Right cardiac atrium (tissue), 5 donors: Measurements from ENCODE around the gene FAM47E. TPM values are rescaled to one million over a fixed set of nuclear protein-coding genes. Genes with fewer than 3 reads are reported as not detected.

ENCODE experiments used
- ATAC-seq, 2 donors: fragments of 200-7000 bp; cut with Tn5 transposase; one replicate each; pipeline versions ENCODE4 v1.8.0 to v1.9.1; 2020; ENCODE audit warnings: moderate library complexity in 2 of 2, mild to moderate bottlenecking in 1 of 2
- DNase-seq, 3 donors: peaks; one replicate each; pipeline ENCODE4 v3.0.0-alpha.2; 2020
- H3K27ac ChIP-seq: one replicate; pipeline ENCODE4 v1.5.1; 2013; ENCODE audit warnings: mild to moderate bottlenecking, low read length, control low read depth, moderate library complexity
- H3K27me3 ChIP-seq: one replicate; pipeline ENCODE4 v1.6.1; 2013; ENCODE audit not compliant: control insufficient read depth, insufficient read depth
- H3K4me1 ChIP-seq: one replicate; pipeline ENCODE4 v1.6.1; 2013; ENCODE audit warnings: low read length; ENCODE audit not compliant: control insufficient read depth, insufficient read depth
- H3K4me3 ChIP-seq: one replicate; pipeline ENCODE4 v1.5.1; 2013; ENCODE audit warnings: low read length, control low read depth
- H3K9me3 ChIP-seq: one replicate; pipeline ENCODE4 v1.6.1; 2013; ENCODE audit warnings: low read length; ENCODE audit not compliant: control insufficient read depth
- WGBS: extraction: QIAGEN DNeasy Blood & Tissue Kit; methylation state at CpG from one replicate; pipeline ENCODE4 v1.1.7; 2013; 5-methylcytosine and 5-hydroxymethylcytosine counted together
- intact Hi-C, 4 donors: fragments of 100-400 bp; cut with DNase I; formaldehyde crosslinking; loops; one replicate each; pipeline versions ENCODE4 v1.11.0 to v1.14.0; 2022 to 2023
- polyA plus RNA-seq: library from polyadenylated mRNA; stranded (reverse); fragments of 200-250 nt; gene quantifications from one replicate; pipeline ENCODE4 v1.2.3, GENCODE V29; 2013
- total RNA-seq, 4 donors: library from RNA; stranded (reverse); fragmentation: NEBNext Ultra II Directional; extraction: Animal tissue kit (Norgen Biotek cat#: 25700); gene quantifications; one replicate each; pipeline ENCODE4 v1.2.1, GENCODE V29; 2021
- donor health status: healthy with polysubstance abuse.
- donor health status: DM: no; HTN: yes; CAD: no.
- donor health status: DM: no; HTN: no; CAD: no.
- donor health status: DM: no; HTN: yes; CAD: no; lungs with severe emphysema.
- donor health status: DM: yes; HTN: yes; CAD: no.

FAM47E gene
- total and polyA plus RNA-seq, 5 donors, result 2.6 to 4.5 (median 3.1) TPM

DNA sequence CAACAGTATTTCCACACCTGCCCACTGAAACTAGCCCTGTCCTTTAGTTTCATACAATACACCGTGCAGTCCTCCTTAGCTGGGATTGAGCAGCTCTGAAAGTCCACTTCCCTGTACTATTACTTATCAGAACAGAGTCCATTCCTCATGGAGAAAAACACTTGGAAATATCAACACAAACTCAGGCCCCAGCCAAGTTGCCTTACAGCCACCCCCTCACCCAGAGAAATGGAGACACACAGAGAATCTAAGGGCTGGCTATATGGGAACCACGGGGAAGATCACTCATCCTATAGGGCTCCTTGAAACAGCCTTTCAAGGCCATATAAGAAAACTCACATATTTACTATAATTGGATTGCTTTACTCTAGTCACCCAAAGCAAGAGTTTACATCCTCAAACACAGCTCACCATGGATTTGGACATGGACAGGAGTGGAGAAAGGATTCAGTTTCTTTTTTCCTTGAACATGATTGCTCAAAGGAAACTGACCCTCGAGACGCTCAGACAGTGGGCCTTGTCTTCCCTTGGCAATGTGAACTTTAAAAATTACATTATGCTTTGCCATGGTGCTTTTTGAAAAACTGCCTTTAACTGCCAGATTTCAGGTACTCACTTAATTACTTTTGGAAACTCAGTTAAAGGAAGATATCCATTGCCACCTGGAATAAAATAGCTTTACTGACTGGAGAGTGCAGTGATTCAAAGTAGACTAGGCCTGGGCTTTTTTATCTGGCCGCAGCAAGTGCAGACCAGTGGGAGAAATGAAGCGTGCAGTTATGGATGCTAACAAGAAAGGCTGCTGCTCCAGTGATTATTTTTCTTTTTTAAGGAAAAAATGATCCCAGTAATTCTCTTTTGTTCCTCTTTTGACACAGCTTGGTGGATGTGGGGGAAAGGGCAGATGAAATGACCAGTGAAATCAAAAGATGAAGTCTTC is 39.5 kb upstream of the FAM47E start:
- H3K27me3 ChIP-seq, result no peaks in the 10 kb centered on the region
- peak overlapping the region; percentile 79 for H3K4me3 ChIP-seq
- H3K27ac ChIP-seq, result peak overlapping the region; percentile 98
- intact Hi-C loops, result loop anchor here in 2 of 4 donors (2.0 to 10.0 kb wide), 2 partner anchors 63 to 93 kb away; partner anchors contain the start of genes NUP54 (in 1 of the 2) and STBD1 (in 1 of the 2)
- H3K9me3 ChIP-seq, result no peaks in the 10 kb centered on the region
- ATAC-seq (no peak), DNase-seq (no peak)
- H3K4me1 ChIP-seq, result peaks cover 16% of the 10 kb centered on the region
- WGBS, result 28% methylated on average over 6 of the region's 6 CpGs

DNA sequence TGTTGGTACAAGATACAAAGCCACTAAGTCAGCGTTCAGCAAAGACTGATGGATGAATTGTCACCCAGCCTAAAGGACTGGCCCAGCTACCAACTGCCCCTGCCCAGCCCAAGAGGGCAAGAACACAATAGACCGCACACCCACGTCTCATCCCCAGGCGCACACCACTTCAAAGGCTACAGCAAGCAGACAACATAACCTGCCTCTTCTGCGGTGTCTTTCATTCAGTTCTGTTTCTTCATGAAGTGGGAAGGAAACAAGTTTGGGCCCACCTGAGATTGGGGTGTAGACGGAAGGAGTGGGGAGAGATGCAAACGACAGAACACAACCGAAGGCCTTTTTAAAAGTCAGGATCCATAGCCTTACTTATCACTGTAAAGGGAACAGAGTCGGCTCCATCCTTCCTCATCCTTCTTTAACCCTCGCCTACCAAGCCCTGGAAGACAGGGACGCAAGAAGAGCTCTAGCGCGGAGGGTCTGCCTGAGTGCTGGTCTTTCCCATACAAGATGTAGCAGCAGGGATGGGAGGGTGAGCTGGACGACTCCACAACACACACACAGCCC is 38.6 kb upstream of the FAM47E start:
- DNase-seq (no peak), ATAC-seq (no peak)
- Histone ChIP-seq H3K27ac (peak overlapping the region; percentile 98), H3K4me1 (peaks cover 16% of the 10 kb centered on the region), H3K27me3 (no peaks in the 10 kb centered on the region), H3K9me3 (no peaks in the 10 kb centered on the region), H3K4me3 (peak overlapping the region; percentile 79)
- intact Hi-C loops, result loop anchor here in 2 of 4 donors (2.0 to 10.0 kb wide), 2 partner anchors 64 to 92 kb away; partner anchors contain the start of genes NUP54 (in 1 of the 2) and STBD1 (in 1 of the 2)
- under 1% methylated on average over 14 of the region's 14 CpGs for WGBS

DNA sequence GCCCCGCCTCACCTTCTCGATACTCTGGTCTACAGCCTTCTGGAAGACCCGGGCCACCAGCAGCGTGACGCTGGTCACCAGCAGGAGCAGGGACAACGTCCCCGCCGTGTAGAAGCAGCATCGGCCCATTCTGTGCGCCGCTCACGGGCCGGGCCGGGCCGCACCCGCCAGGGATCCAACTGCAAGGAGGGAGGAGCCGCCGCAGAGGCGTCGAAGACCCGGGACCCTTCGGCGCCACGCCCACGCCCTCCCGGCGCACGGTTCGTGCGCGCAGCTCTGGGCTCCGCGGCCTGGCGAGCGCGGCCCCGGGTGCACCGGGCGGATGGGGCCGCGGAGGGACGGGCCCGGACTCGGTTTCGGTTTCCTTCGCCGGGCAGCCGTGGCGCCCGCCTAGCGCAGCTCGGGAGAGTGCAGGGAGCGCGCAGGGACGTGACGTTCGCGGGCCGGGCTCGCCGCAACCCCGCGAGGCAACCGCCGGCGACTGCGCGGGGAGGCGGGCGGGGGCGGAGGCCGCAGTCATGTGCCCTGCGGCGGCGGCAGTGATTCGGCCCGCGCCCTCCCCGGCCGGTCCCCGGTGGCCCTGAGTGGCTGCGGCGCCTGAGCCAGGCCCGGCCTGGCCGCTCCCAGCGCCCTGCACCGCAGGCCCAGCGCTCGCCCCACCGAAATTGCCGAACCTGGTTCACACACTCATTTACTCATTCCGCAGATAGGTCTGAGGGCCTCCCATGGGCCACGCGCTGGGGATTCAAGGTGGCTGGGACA is 37.9 kb upstream of the FAM47E start, which contains the start of gene SCARB2:
Gene SCARB2, minus strand, starts transcription at position 410 of the 762 bp plus-strand sequence. Its CDS starts 281 bp downstream, at position 129.
- intact Hi-C loops, result loop anchor here in 2 of 4 donors (2.0 to 10.0 kb wide), 2 partner anchors 65 to 91 kb away; partner anchors contain the start of genes NUP54 (in 1 of the 2) and STBD1 (in 1 of the 2)
- peak; percentile 97 for ATAC-seq

DNA sequence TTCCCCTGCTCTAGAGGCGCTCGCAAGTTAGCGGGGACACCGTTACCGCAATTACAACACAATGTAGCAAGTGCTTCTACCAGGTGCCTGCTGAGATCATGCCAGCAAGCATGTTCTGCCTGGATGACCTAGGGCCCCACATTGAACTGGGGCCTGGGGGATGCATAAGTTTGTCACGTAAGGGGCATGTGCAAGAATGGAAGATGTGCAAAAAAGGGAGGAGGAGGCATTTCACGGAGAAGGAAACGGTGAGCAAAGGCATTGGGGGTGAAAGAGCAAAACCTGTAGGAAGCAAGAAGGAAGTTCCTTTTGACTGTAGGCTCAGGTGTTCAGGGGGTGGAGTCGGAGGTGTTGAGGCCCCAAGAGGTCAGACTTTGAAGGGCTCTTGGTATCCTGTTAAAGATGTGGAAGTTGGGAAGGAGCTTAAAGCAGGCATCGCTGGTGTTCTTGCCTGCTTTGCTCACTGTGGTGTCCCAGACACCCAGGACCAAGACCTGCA is 37.3 kb upstream of the FAM47E start:
- peak overlapping the region; percentile 79 for H3K4me3 ChIP-seq
- intact Hi-C loops, result loop anchor here in 1 of 4 donors (10.0 kb wide), 1 partner anchor 91 kb away; the partner anchor contains the start of gene STBD1
- no peaks in the 10 kb centered on the region for H3K27me3 ChIP-seq
- WGBS, result 12% methylated on average over 10 of the region's 10 CpGs
- DNase-seq (no peak), ATAC-seq (no peak)
- peaks cover 12% of the 10 kb centered on the region for H3K4me1 ChIP-seq
- H3K9me3 ChIP-seq, result no peaks in the 10 kb centered on the region
- H3K27ac ChIP-seq, result peak overlapping the region; percentile 98

More for the DNA sequence above, 37.9 kb upstream of the FAM47E start, which contains the start of gene SCARB2:
- WGBS, result under 1% methylated on average over 94 of the region's 94 CpGs
- no peaks in the 10 kb centered on the region for H3K9me3 ChIP-seq
- H3K4me1 ChIP-seq, result peaks cover 15% of the 10 kb centered on the region
- peak within 1 kb of the TSS; percentile 79 for H3K4me3 ChIP-seq
- peak; percentile 92 to 97 (median 96) for DNase-seq
- H3K27ac ChIP-seq, result peak within 1 kb of the TSS; percentile 98
- H3K27me3 ChIP-seq, result no peaks in the 10 kb centered on the region

DNA sequence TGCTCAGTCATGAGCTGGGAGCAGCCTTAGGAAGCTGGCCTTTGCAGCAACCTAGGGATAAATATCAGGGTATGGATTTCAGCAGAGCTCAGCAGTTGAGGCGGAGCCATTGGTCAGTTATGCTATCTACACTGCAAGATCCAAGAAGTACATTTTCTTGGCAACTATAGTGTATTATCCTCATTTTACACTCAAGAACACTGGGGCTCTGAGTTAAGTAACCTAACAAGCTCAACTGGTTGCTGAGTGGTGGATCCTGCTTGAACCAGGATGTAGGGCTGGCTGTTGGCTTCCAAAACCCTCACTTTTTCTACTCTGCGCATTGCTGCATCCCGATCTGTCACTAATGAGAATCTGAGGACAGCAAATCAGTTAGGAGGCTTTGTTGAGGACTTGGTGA is 36.4 kb upstream of the FAM47E start:
- Histone ChIP-seq H3K27ac (no peak overlapping the region), H3K27me3 (no peaks in the 10 kb centered on the region), H3K9me3 (no peaks in the 10 kb centered on the region), H3K4me3 (no peak overlapping the region), H3K4me1 (peaks cover 8% of the 10 kb centered on the region)
- DNase-seq (no peak), ATAC-seq (no peak)
- intact Hi-C loops, result loop anchor here in 1 of 4 donors (10.0 kb wide), 1 partner anchor 90 kb away; the partner anchor contains the start of gene STBD1
- WGBS, result 98% methylated on average over 3 of the region's 3 CpGs

DNA sequence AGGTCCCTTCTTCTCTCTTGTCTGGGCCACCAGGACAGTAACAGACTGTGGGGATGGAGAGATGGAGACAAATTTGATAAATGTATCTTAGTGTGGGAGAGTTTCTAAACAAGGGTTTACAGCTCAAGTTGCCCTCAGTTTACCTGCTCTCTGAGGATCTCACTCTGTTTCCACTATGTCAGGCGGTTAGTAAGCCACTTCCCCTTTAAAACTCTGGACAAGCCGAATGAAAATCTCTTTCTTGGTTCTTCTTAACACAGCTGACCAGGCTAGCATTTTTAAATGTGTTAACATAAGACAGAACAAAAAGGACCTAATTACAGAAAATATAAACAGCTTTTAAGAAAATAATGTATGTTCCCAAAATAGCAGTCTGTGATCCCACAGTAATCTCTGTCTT is 35.0 kb upstream of the FAM47E start:
- intact Hi-C loops, result loop anchor here in 1 of 4 donors (10.0 kb wide), 1 partner anchor 88 kb away; the partner anchor contains the start of gene STBD1
- ATAC-seq (no peak), DNase-seq (no peak)
- H3K4me1 ChIP-seq, result peaks cover 7% of the 10 kb centered on the region
- 66% methylated on average over 2 of the region's 2 CpGs for WGBS
- no peaks in the 10 kb centered on the region for H3K9me3 ChIP-seq
- H3K27ac ChIP-seq, result no peak overlapping the region
- H3K4me3 ChIP-seq, result no peak overlapping the region
- H3K27me3 ChIP-seq, result no peaks in the 10 kb centered on the region

DNA sequence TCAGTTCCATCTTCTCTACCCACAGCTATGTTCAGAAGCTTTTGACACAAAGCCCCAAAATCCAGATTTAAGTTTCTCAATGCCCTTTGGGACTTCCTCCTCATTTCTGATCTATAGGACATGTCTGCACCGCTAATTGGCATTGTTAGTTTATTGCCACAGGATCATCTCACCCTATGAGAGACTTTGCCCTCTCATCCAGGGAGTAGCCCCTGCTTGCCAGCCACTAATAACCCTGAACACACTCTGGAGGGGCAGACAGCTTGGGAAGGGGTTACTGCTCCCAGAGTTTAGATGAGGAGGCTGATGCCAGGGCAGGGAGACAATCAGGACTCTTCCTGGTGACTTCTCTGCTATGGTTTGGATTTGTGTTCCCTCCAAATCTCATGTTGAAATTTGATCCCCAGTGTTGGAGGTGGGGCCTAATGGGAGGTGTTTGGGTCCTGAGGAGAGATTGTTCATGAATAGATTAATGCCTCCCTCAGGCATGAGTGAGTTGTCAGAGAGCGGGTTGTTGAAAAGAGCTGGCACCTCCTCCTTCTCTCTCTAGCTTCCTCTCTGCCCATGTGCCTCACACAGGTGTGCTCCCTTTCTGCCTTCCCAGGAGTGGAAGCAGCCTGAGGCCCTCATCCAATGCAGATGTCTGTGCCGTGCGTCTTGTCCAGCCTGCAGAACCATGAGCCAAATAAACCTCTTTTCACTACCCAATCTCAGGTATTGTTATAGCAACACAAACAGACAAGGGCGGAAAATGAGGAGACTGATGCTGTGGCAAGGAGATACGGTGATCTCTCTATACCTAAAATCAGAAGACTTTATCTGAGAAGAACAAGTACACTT is 34.3 kb upstream of the FAM47E start:
- Histone ChIP-seq H3K27me3 (no peaks in the 10 kb centered on the region), H3K9me3 (no peaks in the 10 kb centered on the region), H3K4me3 (no peak overlapping the region), H3K4me1 (peaks cover 4% of the 10 kb centered on the region), H3K27ac (no peak overlapping the region)
- ATAC-seq (no peak), DNase-seq (no peak)
- 88% methylated on average over 6 of the region's 6 CpGs for WGBS
- intact Hi-C loops, result loop anchor here in 1 of 4 donors (10.0 kb wide), 1 partner anchor 88 kb away; the partner anchor contains the start of gene STBD1

DNA sequence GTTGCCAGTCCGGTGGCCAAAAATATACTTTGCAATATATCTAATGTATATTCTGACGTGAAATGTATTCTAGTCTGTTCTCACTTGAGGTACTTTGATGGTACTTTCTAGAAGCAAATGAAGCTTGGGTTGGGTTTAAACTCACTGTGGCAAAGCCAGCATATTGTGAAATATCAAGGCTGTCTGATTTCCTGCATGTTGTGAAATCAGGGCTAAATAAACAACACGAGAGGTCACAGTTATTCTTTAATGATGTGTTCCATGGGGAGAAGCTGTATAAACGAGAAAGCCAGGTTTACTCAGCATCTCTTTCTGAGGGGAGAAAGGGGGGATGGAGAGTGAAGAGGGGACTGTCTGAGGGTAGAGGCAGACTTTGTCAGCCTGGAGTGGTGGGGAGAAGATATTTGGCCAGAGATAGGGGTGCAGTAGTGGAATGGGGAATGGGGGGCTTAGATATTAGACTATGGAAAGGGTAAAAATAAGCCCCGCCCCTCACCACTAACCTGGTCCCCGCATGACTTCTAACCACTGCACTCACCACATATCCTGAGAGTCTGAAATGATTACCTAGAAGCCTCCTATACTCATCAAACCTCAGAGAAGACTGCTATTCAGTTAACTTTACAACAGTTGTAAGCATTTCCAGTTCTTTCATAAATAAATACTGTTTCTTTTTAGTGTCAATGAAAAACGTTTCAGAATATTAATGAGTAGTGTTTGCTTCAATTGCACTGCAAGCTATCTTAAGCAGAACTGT is 32.0 kb upstream of the FAM47E start:
- H3K4me1 ChIP-seq, result peaks cover under 1% of the 10 kb centered on the region
- no peaks in the 10 kb centered on the region for H3K27me3 ChIP-seq
- DNase-seq, result no peak
- WGBS, result 55% methylated on average over 7 of the region's 7 CpGs
- intact Hi-C loops, result loop anchor here in 1 of 4 donors (10.0 kb wide), 1 partner anchor 85 kb away; the partner anchor contains the start of gene STBD1
- H3K9me3 ChIP-seq, result no peaks in the 10 kb centered on the region
- H3K4me3 ChIP-seq, result no peak overlapping the region
- peak overlapping the region; percentile 39 for H3K27ac ChIP-seq
- ATAC-seq, result peak; percentile 67 to 71

DNA sequence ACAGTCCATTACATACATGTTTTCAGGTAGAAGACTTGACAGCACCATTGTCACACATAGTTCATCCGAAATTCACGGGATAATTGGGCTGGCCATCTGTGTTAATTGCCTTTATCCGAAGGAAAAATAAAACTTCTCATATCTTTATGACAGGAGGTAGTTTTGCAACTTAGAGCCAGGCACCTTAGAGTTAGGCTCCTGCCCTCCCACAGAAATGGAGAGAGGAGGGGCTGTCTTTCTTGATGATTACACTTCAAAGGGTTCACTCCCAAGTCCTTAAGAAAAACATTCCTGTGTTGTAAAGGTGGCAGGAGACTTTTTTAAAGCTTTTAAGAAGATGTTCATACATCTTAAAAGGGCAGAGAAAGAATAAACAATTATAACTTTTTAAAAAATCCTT is 27.4 kb upstream of the FAM47E start:
- no peak for ATAC-seq
- Histone ChIP-seq H3K9me3 (no peaks in the 10 kb centered on the region), H3K27ac (no peak overlapping the region), H3K4me1 (no peaks in the 10 kb centered on the region), H3K27me3 (no peaks in the 10 kb centered on the region), H3K4me3 (no peak overlapping the region)
- WGBS, result 69% methylated on average over 3 of the region's 3 CpGs
- intact Hi-C loops, result no loop called here
- DNase-seq, result no peak
